ENCODE measurements around the gene CRYGS.
"Not testable (repeated sequence)": the region's sequence is repeated elsewhere in the genome, so short reads cannot be mapped to it uniquely, and the experiment has no call there.

The CRYGS gene

GRCh38 chr3:186570941-186571643 lies 26.9 kb upstream of the CRYGS start:
- TF ChIP-seq, protein P1, sequence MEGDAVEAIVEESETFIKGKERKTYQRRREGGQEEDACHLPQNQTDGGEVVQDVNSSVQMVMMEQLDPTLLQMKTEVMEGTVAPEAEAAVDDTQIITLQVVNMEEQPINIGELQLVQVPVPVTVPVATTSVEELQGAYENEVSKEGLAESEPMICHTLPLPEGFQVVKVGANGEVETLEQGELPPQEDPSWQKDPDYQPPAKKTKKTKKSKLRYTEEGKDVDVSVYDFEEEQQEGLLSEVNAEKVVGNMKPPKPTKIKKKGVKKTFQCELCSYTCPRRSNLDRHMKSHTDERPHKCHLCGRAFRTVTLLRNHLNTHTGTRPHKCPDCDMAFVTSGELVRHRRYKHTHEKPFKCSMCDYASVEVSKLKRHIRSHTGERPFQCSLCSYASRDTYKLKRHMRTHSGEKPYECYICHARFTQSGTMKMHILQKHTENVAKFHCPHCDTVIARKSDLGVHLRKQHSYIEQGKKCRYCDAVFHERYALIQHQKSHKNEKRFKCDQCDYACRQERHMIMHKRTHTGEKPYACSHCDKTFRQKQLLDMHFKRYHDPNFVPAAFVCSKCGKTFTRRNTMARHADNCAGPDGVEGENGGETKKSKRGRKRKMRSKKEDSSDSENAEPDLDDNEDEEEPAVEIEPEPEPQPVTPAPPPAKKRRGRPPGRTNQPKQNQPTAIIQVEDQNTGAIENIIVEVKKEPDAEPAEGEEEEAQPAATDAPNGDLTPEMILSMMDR (IDR thresholded peaks at IDR 0.05; ENCODE audit: low read length, missing control alignments) = no peak
- H3K4me3 ChIP-seq (replicated peaks; ENCODE audit: low read depth, low read length) = peak overlapping the region; percentile 89
- no peak for DNase-seq (ENCODE audit: low read depth)

DNA sequence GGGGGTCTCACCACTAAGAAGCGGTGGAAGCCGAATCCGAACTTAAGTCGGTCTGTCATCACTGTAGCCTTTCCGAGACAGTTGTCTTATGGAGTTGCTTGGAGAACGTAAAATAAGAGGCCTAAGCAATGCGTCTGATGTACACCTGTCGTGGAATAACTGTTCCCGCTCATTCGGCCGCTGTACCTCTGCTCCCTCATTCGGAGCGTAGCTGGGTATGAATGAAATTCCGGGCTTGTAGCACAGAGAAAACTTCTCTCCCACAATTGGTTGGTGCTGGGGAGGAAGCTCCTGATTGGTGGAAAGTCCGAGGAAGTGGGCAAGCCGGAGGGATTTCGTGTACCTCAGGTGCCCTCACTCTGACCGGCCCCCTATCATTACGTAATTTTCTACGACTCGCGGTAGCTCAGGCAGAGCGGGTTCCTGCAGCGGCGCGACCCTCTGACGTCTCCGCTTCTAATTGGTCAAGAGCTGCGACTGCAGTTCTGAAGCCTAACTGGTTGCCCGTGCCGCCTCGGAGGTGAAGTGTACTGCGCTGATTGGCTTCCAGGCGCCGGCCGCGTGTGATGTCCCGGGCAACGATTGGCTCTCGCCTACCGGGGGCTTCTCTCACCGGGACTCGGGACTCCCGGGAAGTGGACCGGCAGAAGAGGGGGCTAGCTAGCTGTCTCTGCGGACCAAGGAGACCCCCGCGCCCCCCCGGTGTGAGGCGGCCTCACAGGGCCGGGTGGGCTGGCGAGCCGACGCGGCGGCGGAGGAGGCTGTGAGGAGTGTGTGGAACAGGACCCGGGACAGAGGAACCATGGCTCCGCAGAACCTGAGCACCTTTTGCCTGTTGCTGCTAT lies 26.1 kb upstream of the CRYGS start, which contains the start of gene DNAJB11:
Gene DNAJB11 (plus strand): TSS at position 625 of the 845 bp plus-strand sequence. CDS start 178 bp downstream, at position 803.
- H3K4me3 ChIP-seq (replicated peaks; ENCODE audit: low read depth, low read length) = peak within 1 kb of the TSS; percentile 89
- TF ChIP-seq, protein P1 (IDR thresholded peaks at IDR 0.05; ENCODE audit: low read length, missing control alignments) = no peak
- peak; percentile 100 for DNase-seq (ENCODE audit: low read depth)

DNA sequence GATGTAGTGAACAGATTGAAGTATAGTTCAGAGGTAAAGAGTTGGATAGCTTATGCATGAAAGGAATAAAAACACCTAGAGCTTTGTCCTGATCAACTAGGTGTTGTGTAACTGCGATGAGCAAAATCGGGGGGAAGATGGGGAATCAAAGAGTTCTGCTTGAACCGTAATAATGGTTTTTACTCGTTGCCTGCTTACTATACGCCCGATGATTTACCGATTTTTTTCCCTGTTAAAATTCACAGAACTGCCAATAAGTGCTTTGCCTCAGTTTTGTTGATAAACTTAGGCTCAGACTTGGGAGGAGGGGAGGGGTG lies 25.6 kb upstream of the CRYGS start:
- H3K4me3 ChIP-seq (replicated peaks; ENCODE audit: low read depth, low read length) = peak overlapping the region; percentile 89
- TF ChIP-seq, protein P1 (IDR thresholded peaks at IDR 0.05; ENCODE audit: low read length, missing control alignments) = no peak
- DNase-seq (ENCODE audit: low read depth) = no peak

DNA sequence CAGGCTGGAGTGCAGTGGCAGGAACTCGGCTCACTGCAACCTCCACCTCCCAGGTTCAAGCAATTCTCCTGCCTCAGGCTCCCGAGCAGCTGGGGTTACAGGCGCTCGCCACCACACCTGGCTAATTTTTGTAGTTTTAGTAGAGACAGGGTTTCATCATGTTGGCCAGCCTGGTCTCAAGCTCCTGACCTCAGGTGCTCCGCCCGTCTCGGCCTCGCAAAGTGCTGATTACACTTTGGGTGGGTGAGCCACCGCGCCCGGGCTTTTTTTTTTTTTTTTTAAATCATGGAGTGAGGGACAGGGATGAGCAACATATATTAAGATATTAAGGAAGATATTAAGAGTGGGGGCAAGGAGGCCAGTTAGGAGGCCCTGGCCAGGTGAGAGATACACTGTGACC lies 25.2 kb upstream of the CRYGS start:
- DNase-seq (ENCODE audit: low read depth) = not testable (repeated sequence)

GRCh38 chr3:186567072-186567921 lies 23.1 kb upstream of the CRYGS start, which contains the start of gene TBCCD1:
Gene TBCCD1 (minus strand): TSS chr3:186567339. CDS start chr3:186564329, 3,010 bp downstream.
- DNase-seq (ENCODE audit: low read depth) = peak; percentile 91
- TF ChIP-seq, protein P1 (IDR thresholded peaks at IDR 0.05; ENCODE audit: low read length, missing control alignments) = no peak
- peak within 1 kb of the TSS; percentile 98 for H3K4me3 ChIP-seq (replicated peaks; ENCODE audit: low read depth, low read length)

More for the DNA sequence above, 25.2 kb upstream of the CRYGS start:
- peak overlapping the region; percentile 89 for H3K4me3 ChIP-seq (replicated peaks; ENCODE audit: low read depth, low read length)

- TF ChIP-seq, protein P1 (IDR thresholded peaks at IDR 0.05; ENCODE audit: low read length, missing control alignments) = no peak
- peak overlapping the region; percentile 98 for H3K4me3 ChIP-seq (replicated peaks; ENCODE audit: low read depth, low read length)
Observed at GRCh38 chr3:186566772-186567071, 22.5 kb upstream of the CRYGS start.

DNA sequence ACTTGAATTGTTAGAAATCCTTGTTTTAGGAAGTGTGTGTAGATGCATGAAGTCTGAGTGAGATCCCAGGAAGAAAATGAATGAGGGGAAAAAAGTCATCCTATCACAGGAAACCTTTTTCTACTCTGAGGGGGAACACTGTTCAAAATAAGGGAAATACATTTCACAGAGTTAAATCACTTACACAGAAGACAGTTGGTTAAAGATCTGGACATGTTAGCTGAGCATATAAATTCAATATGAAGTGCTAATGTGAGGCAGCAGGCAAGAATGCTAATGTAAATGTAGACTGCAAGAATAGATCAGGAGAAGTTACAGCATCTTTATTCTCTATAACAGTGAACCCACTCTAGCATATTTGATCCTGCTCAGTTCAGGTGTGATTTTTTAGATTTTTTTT lies 20.4 kb upstream of the CRYGS start:
- no peak for DNase-seq (ENCODE audit: low read depth)
- no peak overlapping the region for H3K4me3 ChIP-seq (replicated peaks; ENCODE audit: low read depth, low read length)
- TF ChIP-seq, protein P1 (IDR thresholded peaks at IDR 0.05; ENCODE audit: low read length, missing control alignments) = no peak

More at GRCh38 chr3:186566772-186567071, 22.5 kb upstream of the CRYGS start:
- DNase-seq (ENCODE audit: low read depth) = no peak
